Endothelial cell of umbilical vein (primary cell): ENCODE measurements around the gene PSAP. TPM values are rescaled to one million over a fixed set of nuclear protein-coding genes. Genes with fewer than 3 reads are reported as not detected.

Source experiments
- BruUV-seq: library from RNA; stranded (reverse); fragments of 400-500 nt; replicated peaks from 2 replicates; lab custom pipeline; 2021; lab: Mats Ljungman, UMichigan
- CTCF ChIA-PET: fragments of 300-600, 350-600 bp; sonication (Branson Sonifier 250); formaldehyde crosslinking; loops from one replicate; lab custom pipeline; 2021; ENCODE audit warnings: antibody characterized with exemption, inconsistent platforms; lab: Charles Lee
- POLR2A ChIA-PET: fragments of 300-600, 350-600 bp; sonication (Branson Sonifier 250); formaldehyde crosslinking; loops from one replicate; lab custom pipeline; 2021; ENCODE audit warnings: antibody characterized with exemption, inconsistent platforms; lab: Charles Lee
- DNase-seq: peaks from one replicate; pipeline ENCODE4 v3.0.0-alpha.2; 2011; ENCODE audit warnings: low read depth, low spot score
- FAIRE-seq: peaks from 2 replicates; lab custom pipeline; 2011; peaks lifted over from hg19 to GRCh38; lab: Jason Lieb, UNC
- H2AFZ ChIP-seq: 2 replicates; pipeline ENCODE4 v1.6.0; 2012; ENCODE audit warnings: low read depth, low read length, control low read depth, inconsistent platforms
- H3K27ac ChIP-seq: 2 replicates; pipeline ENCODE4 v1.5.1; 2011; ENCODE audit warnings: low read depth, mild to moderate bottlenecking, control low read depth, low read length, moderate library complexity; ENCODE audit not compliant: insufficient read depth
- H3K27me3 ChIP-seq, 2 experiments: 2 replicates each; pipeline versions ENCODE4 v1.6.0 to v1.6.1; 2011; ENCODE audit warnings: low read length in 2 of 2, mixed read lengths in 1 of 2; ENCODE audit not compliant: control insufficient read depth in 2 of 2, insufficient read depth in 2 of 2
- H3K36me3 ChIP-seq, 2 experiments: 2 replicates in 1 of 2; 3 replicates in 1 of 2; pipeline ENCODE4 v1.5.1; 2011; ENCODE audit warnings: low read length in 2 of 2, mild to moderate bottlenecking in 1 of 2, moderate library complexity in 1 of 2; ENCODE audit not compliant: control insufficient read depth in 2 of 2, insufficient read depth in 2 of 2; ENCODE audit errors: extremely low read depth in 1 of 2
- H3K4me1 ChIP-seq: 3 replicates; pipeline ENCODE4 v1.5.1; 2011; ENCODE audit warnings: mild to moderate bottlenecking, low read length; ENCODE audit not compliant: control insufficient read depth, insufficient read depth; ENCODE audit errors: extremely low read depth
- H3K4me2 ChIP-seq: 2 replicates; pipeline ENCODE4 v1.6.1; 2011; ENCODE audit warnings: low read length, control low read depth, mixed read lengths; ENCODE audit not compliant: insufficient read depth
- H3K4me3 ChIP-seq, 3 experiments: fragments of 200-600 bp in 1 of 3; sonication (generic), shearing (Covaris generic) in 1 of 3; replicated peaks in 1 of 3; 2 replicates each; pipeline ENCODE4 v1.5.1; 2011 to 2016; ENCODE audit warnings: control low read depth in 3 of 3, low read length in 3 of 3, mild to moderate bottlenecking in 2 of 3, inconsistent platforms in 1 of 3, low read depth in 1 of 3, moderate library complexity in 1 of 3; ENCODE audit not compliant: insufficient read depth in 1 of 3
- H3K79me2 ChIP-seq: 2 replicates; pipeline ENCODE4 v1.6.0; 2012; ENCODE audit warnings: low read length, inconsistent platforms; ENCODE audit not compliant: control insufficient read depth, insufficient read depth
- H3K9ac ChIP-seq: replicated peaks from 2 replicates; pipeline ENCODE3; 2011; ENCODE audit warnings: low read length, control low read depth; ENCODE audit not compliant: insufficient read depth; ENCODE audit errors: extremely low read depth
- H3K9me1 ChIP-seq: replicated peaks from 3 replicates; pipeline ENCODE4 v1.6.0; 2011; ENCODE audit warnings: mild to moderate bottlenecking, low read length; ENCODE audit not compliant: control insufficient read depth, insufficient read depth; ENCODE audit errors: extremely low read depth
- H3K9me3 ChIP-seq: replicated peaks from 2 replicates; pipeline ENCODE4 v1.5.1; 2012; ENCODE audit warnings: low read length, inconsistent platforms; ENCODE audit not compliant: control insufficient read depth, insufficient read depth
- H4K20me1 ChIP-seq: replicated peaks from 2 replicates; pipeline ENCODE3; 2011; ENCODE audit warnings: mild to moderate bottlenecking, low read length; ENCODE audit not compliant: control insufficient read depth, insufficient read depth; ENCODE audit errors: extremely low read depth
- EZH2 ChIP-seq: IDR thresholded peaks from 2 replicates; pipeline ENCODE4 v1.6.1; 2012; ENCODE audit warnings: borderline replicate concordance, low read depth, mild to moderate bottlenecking, moderate library complexity, low read length, inconsistent platforms; ENCODE audit not compliant: severe bottlenecking
- FOS ChIP-seq: IDR thresholded peaks from 2 replicates; pipeline ENCODE4 v1.6.1; 2011; ENCODE audit warnings: mild to moderate bottlenecking, low read length, moderate library complexity, borderline replicate concordance; ENCODE audit not compliant: insufficient read depth
- GATA2 ChIP-seq: IDR thresholded peaks from 2 replicates; pipeline ENCODE4 v1.7.0; 2011; ENCODE audit warnings: low read depth, mild to moderate bottlenecking, moderate library complexity, mixed read lengths, low read length; ENCODE audit not compliant: insufficient read length, insufficient read depth
- JUN ChIP-seq: IDR thresholded peaks from 2 replicates; pipeline ENCODE4 v1.6.1; 2011; ENCODE audit warnings: borderline replicate concordance, low read depth; ENCODE audit not compliant: insufficient read length, insufficient read depth
- MYC ChIP-seq: IDR thresholded peaks from one replicate; pipeline ENCODE4 v1.6.1; 2011; ENCODE audit warnings: mild to moderate bottlenecking, low read depth, low read length
- POLR2A ChIP-seq: IDR thresholded peaks from 2 replicates; pipeline ENCODE4 v1.6.1; 2012; ENCODE audit warnings: low read depth, mild to moderate bottlenecking, control low read depth, low read length
- POLR2AphosphoS5 ChIP-seq: IDR thresholded peaks from 2 replicates; pipeline ENCODE4 v1.6.1; 2012; ENCODE audit warnings: low read depth, mild to moderate bottlenecking, control low read depth, low read length, moderate library complexity; ENCODE audit not compliant: insufficient read depth
- dilution Hi-C: fragments of 300-500 bp; cut with MboI; formaldehyde crosslinking; loops from one replicate; pipeline ENCODE4 v1.15.0; 2019; ENCODE audit warnings: low sequenced_read_pairs; ENCODE audit not compliant: extremely low pct_ligation_motif_present
- intact Hi-C: fragments of 100-400 bp; cut with micrococcal nuclease; formaldehyde crosslinking; loops from one replicate; pipeline ENCODE4 v1.10.0; 2022
- polyA plus RNA-seq, 4 experiments: library from polyadenylated mRNA; depleted of rRNA in 3 of 4; stranded (reverse) in 3 of 4; unstranded in 1 of 4; fragments of >200 nt; gene quantifications; 2 replicates each; pipeline versions ENCODE4 v1.2.1 to v1.2.3, GENCODE V29; 2011 to 2012; ENCODE audit warnings: missing spikeins in 1 of 4
- total RNA-seq: library from RNA; stranded (reverse); gene quantifications from 2 replicates; pipeline ENCODE4 v1.2.3, GENCODE V29; 2021
- TF ChIP-seq, protein P1 (sequence below), 2 donors: IDR thresholded peaks; 1 replicate in 1 of 2; 2 replicates in 1 of 2; pipeline ENCODE4 v1.5.1; 2011; ENCODE audit warnings: low read length in 2 of 2, mild to moderate bottlenecking in 2 of 2, moderate library complexity in 2 of 2, control low read depth in 1 of 2, inconsistent platforms in 1 of 2, low read depth in 1 of 2; ENCODE audit not compliant: insufficient read depth in 1 of 2; ENCODE audit errors: extremely low read depth in 1 of 2
- TF ChIP-seq, protein P2 (sequence below): IDR thresholded peaks from 2 replicates; pipeline ENCODE4 v1.6.1; 2011; ENCODE audit not compliant: insufficient read depth, insufficient read length

PSAP gene
- total and polyA plus RNA-seq, 2 donors (not counting 3 experiments of a cell fraction or from before 2014, with no cell fraction given) = 644 to 1,476 TPM

DNA sequence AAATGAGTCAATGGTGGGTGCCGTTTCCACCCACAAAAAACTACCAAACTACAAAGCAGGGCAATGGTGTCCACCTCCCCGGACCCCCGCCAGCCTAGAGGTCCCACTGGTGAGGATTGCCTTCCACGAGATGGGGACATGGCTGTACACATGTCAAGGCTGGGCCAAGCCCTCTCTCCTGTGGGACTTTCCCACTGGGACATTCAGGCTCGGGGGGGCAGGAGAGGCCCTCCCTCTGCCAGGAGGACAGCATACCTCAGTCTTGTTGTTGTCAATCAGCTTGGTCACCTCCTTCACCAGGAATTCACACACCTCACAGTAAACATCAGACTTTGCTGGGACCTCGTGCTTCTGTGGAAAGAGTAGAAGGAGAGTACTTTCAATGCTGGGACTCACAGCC lies 31.1 kb downstream of the PSAP start:
- Histone ChIP-seq H3K79me2 (no peaks in the 10 kb centered on the region), H4K20me1 (no peaks in the 10 kb centered on the region), H3K4me1 (no peaks in the 10 kb centered on the region), H3K9ac (no peak overlapping the region), H3K9me1 (no peaks in the 10 kb centered on the region), H3K27ac (no peak overlapping the region), H2AFZ (no peak overlapping the region), H3K36me3 (peaks cover 24 to 67% of the 10 kb centered on the region in 2 experiments), H3K4me3 (no peak overlapping the region), H3K27me3 (no peaks in the 10 kb centered on the region), H3K9me3 (no peaks in the 10 kb centered on the region), H3K4me2 (no peak overlapping the region)
- CTCF ChIA-PET = interaction anchor here (0.9 kb wide), 1 partner anchor 10 kb away, joined by 3 read pairs; no protein-coding TSS in a partner anchor
- FAIRE-seq = no peak
- POLR2A ChIA-PET = no interaction called here
- intact Hi-C loops = no loop called here
- TF ChIP-seq MYC (no peak), JUN (no peak), GATA2 (no peak), POLR2A (no peak), FOS (no peak)
- no peak for DNase-seq
- dilution Hi-C loops = no loop called here
- BruUV-seq = no TSS peak

DNA sequence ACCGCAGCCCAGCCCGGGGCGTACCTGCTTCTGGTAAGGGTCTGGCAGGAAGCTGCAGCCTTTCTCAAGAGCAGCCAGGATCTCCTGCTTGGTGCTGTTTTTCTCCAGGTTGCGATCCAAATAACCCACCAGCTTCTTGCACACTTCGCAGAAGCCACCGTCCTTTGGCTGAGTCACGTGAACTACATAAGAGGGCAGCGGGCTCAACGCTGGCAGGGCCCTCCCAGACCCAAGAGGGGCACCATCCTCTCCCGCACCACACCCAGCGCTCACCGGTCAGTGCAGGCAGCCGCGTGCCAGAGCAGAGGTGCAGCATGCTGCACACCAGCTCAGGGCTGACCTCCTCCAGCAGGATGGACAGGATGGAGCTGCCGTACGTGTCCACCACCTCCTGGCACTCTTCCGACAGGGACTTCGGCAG lies 31.6 kb downstream of the PSAP start:
- ChIA-PET POLR2A (no interaction called here), CTCF (interaction anchor here (0.9 kb wide), 1 partner anchor 11 kb away, joined by 3 read pairs; no protein-coding TSS in a partner anchor)
- Histone ChIP-seq H3K27me3 (no peaks in the 10 kb centered on the region), H3K79me2 (no peaks in the 10 kb centered on the region), H3K9me1 (no peaks in the 10 kb centered on the region), H3K4me1 (no peaks in the 10 kb centered on the region), H4K20me1 (no peaks in the 10 kb centered on the region), H3K9ac (no peak overlapping the region), H3K27ac (no peak overlapping the region), H3K36me3 (peaks cover 22 to 68% of the 10 kb centered on the region in 2 experiments), H3K4me3 (no peak overlapping the region), H3K4me2 (no peak overlapping the region), H3K9me3 (no peaks in the 10 kb centered on the region), H2AFZ (no peak overlapping the region)
- intact Hi-C loops (no loop called here), dilution Hi-C loops (no loop called here)
- no peak for DNase-seq
- TF ChIP-seq MYC (no peak), GATA2 (no peak), POLR2AphosphoS5 (no peak), EZH2 (no peak), POLR2A (no peak), FOS (no peak), JUN (no peak)
- TF ChIP-seq, protein P1, sequence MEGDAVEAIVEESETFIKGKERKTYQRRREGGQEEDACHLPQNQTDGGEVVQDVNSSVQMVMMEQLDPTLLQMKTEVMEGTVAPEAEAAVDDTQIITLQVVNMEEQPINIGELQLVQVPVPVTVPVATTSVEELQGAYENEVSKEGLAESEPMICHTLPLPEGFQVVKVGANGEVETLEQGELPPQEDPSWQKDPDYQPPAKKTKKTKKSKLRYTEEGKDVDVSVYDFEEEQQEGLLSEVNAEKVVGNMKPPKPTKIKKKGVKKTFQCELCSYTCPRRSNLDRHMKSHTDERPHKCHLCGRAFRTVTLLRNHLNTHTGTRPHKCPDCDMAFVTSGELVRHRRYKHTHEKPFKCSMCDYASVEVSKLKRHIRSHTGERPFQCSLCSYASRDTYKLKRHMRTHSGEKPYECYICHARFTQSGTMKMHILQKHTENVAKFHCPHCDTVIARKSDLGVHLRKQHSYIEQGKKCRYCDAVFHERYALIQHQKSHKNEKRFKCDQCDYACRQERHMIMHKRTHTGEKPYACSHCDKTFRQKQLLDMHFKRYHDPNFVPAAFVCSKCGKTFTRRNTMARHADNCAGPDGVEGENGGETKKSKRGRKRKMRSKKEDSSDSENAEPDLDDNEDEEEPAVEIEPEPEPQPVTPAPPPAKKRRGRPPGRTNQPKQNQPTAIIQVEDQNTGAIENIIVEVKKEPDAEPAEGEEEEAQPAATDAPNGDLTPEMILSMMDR (IDR thresholded peaks at IDR 0.05; ENCODE audit: extremely low read depth in 1 of 2, insufficient read depth in 1 of 2, low read depth in 1 of 2, low read length in 2 of 2) = no peak
- TF ChIP-seq, protein P2, sequence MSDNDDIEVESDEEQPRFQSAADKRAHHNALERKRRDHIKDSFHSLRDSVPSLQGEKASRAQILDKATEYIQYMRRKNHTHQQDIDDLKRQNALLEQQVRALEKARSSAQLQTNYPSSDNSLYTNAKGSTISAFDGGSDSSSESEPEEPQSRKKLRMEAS = no peak
- no peak for FAIRE-seq
- TSS peak; percentile 4 for BruUV-seq
